NB4 (cell line): ENCODE results near the gene RMC1.
A peak's percentile ranks its signal among the peaks of the same experiment; 100 is the strongest.
"Not testable (repeated sequence)": the region's sequence is repeated elsewhere in the genome, so short reads cannot be mapped to it uniquely, and the experiment has no call there.

Experiments used
- DNase-seq: peaks from one replicate; pipeline ENCODE4 v3.0.0; 2010; ENCODE audit warnings: low read depth
- H3K4me3 ChIP-seq: one replicate; pipeline ENCODE4 v1.5.1; 2011; ENCODE audit warnings: mild to moderate bottlenecking, low read depth, low read length, moderate library complexity
- CTCF ChIP-seq: IDR thresholded peaks from one replicate; pipeline ENCODE4 v1.5.1; 2012; ENCODE audit warnings: low read depth, low read length
- MAX ChIP-seq: IDR thresholded peaks from 2 replicates; pipeline ENCODE4 v1.6.1; 2011; ENCODE audit warnings: low read depth, low read length
- MYC ChIP-seq: IDR thresholded peaks from 2 replicates; pipeline ENCODE4 v1.6.1; 2011; ENCODE audit warnings: low read depth, low read length
- POLR2A ChIP-seq: IDR thresholded peaks from 2 replicates; pipeline ENCODE4 v1.6.1; 2011; ENCODE audit warnings: mild to moderate bottlenecking; ENCODE audit not compliant: insufficient read length; ENCODE audit errors: extremely low read depth

The RMC1 gene

GRCh38 chr18:23574611-23575308 is 71.4 kb downstream of the RMC1 start:
- TF ChIP-seq MAX (no peak), POLR2A (no peak), MYC (no peak), CTCF (no peak)
- DNase-seq, result peak; percentile 16
- no peak overlapping the region for H3K4me3 ChIP-seq

GRCh38 chr18:23575309-23575651 is 72.0 kb downstream of the RMC1 start:
- DNase-seq, result no peak
- TF ChIP-seq CTCF, result no peak
- no peak for TF ChIP-seq MAX
- TF ChIP-seq POLR2A, result no peak
- TF ChIP-seq MYC, result no peak
- H3K4me3 ChIP-seq, result no peak overlapping the region

GRCh38 chr18:23577521-23577920 is 74.2 kb downstream of the RMC1 start:
- not testable (repeated sequence) for H3K4me3 ChIP-seq, DNase-seq

GRCh38 chr18:23578067-23578701 is 74.9 kb downstream of the RMC1 start:
- TF ChIP-seq CTCF (no peak), MYC (no peak), MAX (no peak), POLR2A (no peak)
- no peak overlapping the region for H3K4me3 ChIP-seq
- DNase-seq, result no peak

- no peak overlapping the region for H3K4me3 ChIP-seq
- no peak for DNase-seq
- no peak for TF ChIP-seq POLR2A
- no peak for TF ChIP-seq CTCF
- TF ChIP-seq MYC, result no peak
- TF ChIP-seq MAX, result no peak
These were observed 75.8 kb downstream of the RMC1 start for GRCh38 chr18:23578891-23579653.

- TF ChIP-seq CTCF (no peak), MAX (no peak), POLR2A (no peak), MYC (no peak)
- DNase-seq, result no peak
- no peak overlapping the region for H3K4me3 ChIP-seq
These were observed 77.5 kb downstream of the RMC1 start for GRCh38 chr18:23580677-23581367.
